A549 (cell line): ENCODE results near the gene SPAG6. TPM values are rescaled to one million over a fixed set of nuclear protein-coding genes. Genes with fewer than 3 reads are reported as not detected.

Experiments
- ATAC-seq, 2 experiments: fragments of 200-7000 bp in 1 of 2; fragments of >200 bp in 1 of 2; cut with Nextera tagmentation in 1 of 2; cut with Tn5 transposase in 1 of 2; 3 replicates each; pipeline versions ENCODE4 v1.8.0 to v1.9.1; 2018 to 2020; ENCODE audit warnings: mild to moderate bottlenecking in 1 of 2, moderate library complexity in 1 of 2
- CTCF ChIA-PET: fragments of 300-600 bp; sonication (Branson Sonifier 250); formaldehyde crosslinking; extraction: SDS; loops from one replicate; lab custom pipeline; 2021; ENCODE audit warnings: antibody characterized with exemption, inconsistent platforms; lab: Yijun Ruan, JAX
- POLR2A ChIA-PET: fragments of 350-600 bp; formaldehyde crosslinking; extraction: SDS; loops from one replicate; lab custom pipeline; 2021; ENCODE audit warnings: antibody characterized with exemption, inconsistent platforms; lab: Yijun Ruan, JAX
- DNase-seq, 2 experiments: peaks; one replicate each; pipeline versions ENCODE4 v3.0.0 to v3.0.0-alpha.2; 2011 to 2016; ENCODE audit warnings: low read depth in 1 of 2, low spot score in 1 of 2
- FAIRE-seq: peaks from 2 replicates; lab custom pipeline; 2011; peaks lifted over from hg19 to GRCh38; lab: Jason Lieb, UNC
- H3K27ac ChIP-seq, 2 experiments: fragments of >200 bp; sonication (Bioruptor Twin); formaldehyde crosslinking; 3 replicates each; pipeline ENCODE4 v1.5.1; 2016 to 2017
- H3K4me1 ChIP-seq: fragments of >200 bp; sonication (Bioruptor Twin); formaldehyde crosslinking; 3 replicates; pipeline ENCODE4 v1.6.1; 2016
- H3K4me2 ChIP-seq: fragments of >200 bp; sonication (Bioruptor Twin); formaldehyde crosslinking; 3 replicates; pipeline ENCODE4 v1.6.1; 2016
- H3K4me3 ChIP-seq: fragments of >200 bp; sonication (Bioruptor Twin); formaldehyde crosslinking; 3 replicates; pipeline ENCODE4 v1.5.1; 2016
- H3K9me3 ChIP-seq: fragments of >200 bp; sonication (Bioruptor Twin); formaldehyde crosslinking; 3 replicates; pipeline ENCODE4 v1.6.1; 2016
- ATOH8 ChIP-seq: fragments of 250-450 bp; sonication (Bioruptor Pico); IDR thresholded peaks from 2 replicates; pipeline ENCODE4 v1.5.0; 2020; ENCODE audit warnings: low read depth, mild to moderate bottlenecking, moderate library complexity
- BCL3 ChIP-seq: fragments of >200 bp; sonication (Bioruptor Twin); formaldehyde crosslinking; IDR thresholded peaks from 3 replicates; pipeline ENCODE4 v1.6.1; 2016
- CBX2 ChIP-seq: fragments of 200-600 bp; sonication (generic); IDR thresholded peaks from 2 replicates; pipeline ENCODE4 v1.6.1; 2016; ENCODE audit warnings: low read depth, mild to moderate bottlenecking, borderline replicate concordance
- CBX8 ChIP-seq: fragments of 200-600 bp; sonication (generic); IDR thresholded peaks from 2 replicates; pipeline ENCODE4 v1.6.1; 2016
- CEBPB ChIP-seq, 2 experiments: fragments of >200 bp in 1 of 2; sonication (Bioruptor Twin) in 1 of 2; formaldehyde crosslinking in 1 of 2; IDR thresholded peaks; 2 replicates each; pipeline ENCODE4 v1.6.1; 2012 to 2016
- E2F6 ChIP-seq: IDR thresholded peaks from 2 replicates; pipeline ENCODE4 v1.6.1; 2012; ENCODE audit warnings: low read depth, borderline replicate concordance
- EHF ChIP-seq: fragments of 250-450 bp; sonication (Bioruptor Pico); IDR thresholded peaks from 2 replicates; pipeline ENCODE4 v1.5.0; 2020; ENCODE audit warnings: mild to moderate bottlenecking
- EHMT2 ChIP-seq: fragments of 200-600 bp; sonication (generic); IDR thresholded peaks from 2 replicates; pipeline ENCODE4 v1.6.1; 2016; ENCODE audit warnings: antibody characterized with exemption, low read depth, mild to moderate bottlenecking, moderate library complexity
- ESRRA ChIP-seq: fragments of 150-350 bp; IDR thresholded peaks from 2 replicates; pipeline ENCODE4 v1.6.1; 2014; ENCODE audit warnings: mild to moderate bottlenecking, low read length, borderline replicate concordance
- FOSB ChIP-seq: fragments of 250-450 bp; sonication (Bioruptor Pico); IDR thresholded peaks from 2 replicates; pipeline ENCODE4 v1.5.0; 2020; ENCODE audit warnings: mild to moderate bottlenecking, moderate library complexity
- FOSL2 ChIP-seq, 2 experiments: fragments of 450-650 bp in 1 of 2; fragments of >200 bp in 1 of 2; sonication (Bioruptor Twin) in 1 of 2; formaldehyde crosslinking; IDR thresholded peaks; 2 replicates each; pipeline versions ENCODE4 v1.5.0 to v1.6.1; 2016 to 2020; ENCODE audit warnings: mild to moderate bottlenecking in 1 of 2, moderate library complexity in 1 of 2
- HES2 ChIP-seq: fragments of >200 bp; sonication (Bioruptor Twin); formaldehyde crosslinking; IDR thresholded peaks from 2 replicates; pipeline ENCODE4 v1.6.1; 2016
- HEYL ChIP-seq: fragments of 250-450 bp; sonication (Bioruptor Pico); IDR thresholded peaks from 2 replicates; pipeline ENCODE4 v1.8.0; 2021; ENCODE audit warnings: mild to moderate bottlenecking, moderate library complexity
- HOXB13 ChIP-seq: fragments of 250-450 bp; sonication (Bioruptor Pico); IDR thresholded peaks from 2 replicates; pipeline ENCODE4 v1.5.0; 2020; ENCODE audit warnings: low read depth, mild to moderate bottlenecking, moderate library complexity
- HOXB5 ChIP-seq: fragments of 250-450 bp; sonication (Bioruptor Pico); IDR thresholded peaks from 2 replicates; pipeline ENCODE4 v1.5.0; 2020; ENCODE audit warnings: mild to moderate bottlenecking, moderate library complexity
- JUNB ChIP-seq: fragments of >200 bp; sonication (Bioruptor Twin); formaldehyde crosslinking; IDR thresholded peaks from 2 replicates; pipeline ENCODE4 v1.6.1; 2016
- MAFK ChIP-seq: fragments of 450-650 bp; IDR thresholded peaks from 2 replicates; pipeline ENCODE4 v1.6.1; 2014; ENCODE audit not compliant: partially characterized antibody
- MAX ChIP-seq: IDR thresholded peaks from 2 replicates; pipeline ENCODE4 v1.6.1; 2012
- MAZ ChIP-seq: fragments of 150-350 bp; IDR thresholded peaks from 2 replicates; pipeline ENCODE4 v1.6.1; 2014; ENCODE audit warnings: antibody characterized with exemption, low read depth, low read length, borderline replicate concordance
- MYC ChIP-seq: IDR thresholded peaks from 2 replicates; pipeline ENCODE4 v1.6.1; 2012; ENCODE audit warnings: mild to moderate bottlenecking, inconsistent platforms, low read length, improper control_type of control experiment, borderline replicate concordance
- RAD21 ChIP-seq, 2 experiments: fragments of >200 bp in 1 of 2; sonication (Bioruptor Twin) in 1 of 2; formaldehyde crosslinking in 1 of 2; IDR thresholded peaks in 1 of 2; conservative IDR thresholded peaks in 1 of 2; 2 replicates in 1 of 2; 3 replicates in 1 of 2; pipeline ENCODE4 v1.6.1; 2012 to 2018; ENCODE audit warnings: inconsistent platforms in 1 of 2
- RARB ChIP-seq: fragments of 250-450 bp; sonication (Bioruptor Pico); IDR thresholded peaks from 2 replicates; pipeline ENCODE4 v1.8.0; 2021; ENCODE audit warnings: mild to moderate bottlenecking, moderate library complexity
- RCOR1 ChIP-seq: fragments of 150-350 bp; IDR thresholded peaks from 2 replicates; pipeline ENCODE4 v1.6.1; 2014; ENCODE audit warnings: antibody characterized with exemption, low read length, low read depth
- RFX5 ChIP-seq: fragments of 450-650 bp; IDR thresholded peaks from 2 replicates; pipeline ENCODE4 v1.7.1; 2014; ENCODE audit warnings: antibody characterized with exemption, mild to moderate bottlenecking, moderate library complexity
- SREBF2 ChIP-seq: fragments of 450-650 bp; IDR thresholded peaks from 2 replicates; pipeline ENCODE4 v1.6.1; 2014; ENCODE audit warnings: mild to moderate bottlenecking, moderate library complexity
- TFCP2L1 ChIP-seq: fragments of 250-450 bp; sonication (Bioruptor Pico); IDR thresholded peaks from 2 replicates; pipeline ENCODE4 v1.5.0; 2021; ENCODE audit warnings: mild to moderate bottlenecking
- ZNF302 ChIP-seq: fragments of 250-450 bp; sonication (Bioruptor Pico); IDR thresholded peaks from 2 replicates; pipeline ENCODE4 v1.9.0; 2021; ENCODE audit warnings: inconsistent platforms, mild to moderate bottlenecking, moderate library complexity
- WGBS: methylation state at CpG from one replicate; pipeline ENCODE4 v1.1.6; 2017; ENCODE audit errors: missing lambda C conversion rate; 5-methylcytosine and 5-hydroxymethylcytosine counted together
- polyA plus RNA-seq, 4 experiments: library from polyadenylated mRNA; depleted of rRNA in 3 of 4; stranded (reverse); fragments of >200 nt; fragmentation: RNase III in 1 of 4; extraction: RNeasy Plus Mini Kit Qiagen cat#74134 plus additional on column Dnase treatment in 1 of 4; gene quantifications; 2 replicates in 3 of 4; 3 replicates in 1 of 4; pipeline ENCODE4 v1.2.3, GENCODE V29; 2011 to 2017

Gene SPAG6
- polyA plus RNA-seq, 2 of the 4 experiments (the other 2 are of a cell fraction), result 0.04 TPM; not detected in 1

- ATAC-seq (peak; percentile 70 to 76), FAIRE-seq (no peak), DNase-seq (peak in 1 of 2 experiments; percentile 78)
- POLR2A ChIA-PET, result no interaction called here
- peaks cover 24% of the 10 kb centered on the region for H3K4me1 ChIP-seq
- TF ChIP-seq E2F6 (peak; percentile 95), MAZ (no peak), HEYL (CRISPR knock-in tag) (no peak), HES2 (no peak), EHF (CRISPR knock-in tag) (no peak), HOXB13 (CRISPR knock-in tag) (no peak; the same call in 1 of the 2 replicates), RARB (CRISPR knock-in tag) (no peak), EHMT2 (no peak), MYC (no peak), MAX (peak; percentile 82), HOXB5 (CRISPR knock-in tag) (0 out of 2 replicates have a peak, but pooled peaks have one; percentile 13), ATOH8 (CRISPR knock-in tag) (no peak)
- CTCF ChIA-PET, result interaction anchor here (0.7 kb wide), 2 partner anchors 11 to 159 kb away, joined by 3 to 4 read pairs; no protein-coding TSS in a partner anchor
- peak overlapping the region; percentile 68 for H3K4me2 ChIP-seq
- WGBS, result 44% methylated on average over 78 of the region's 85 CpGs
- peak overlapping the region; percentile 48 for H3K4me3 ChIP-seq
- no peaks in the 10 kb centered on the region for H3K9me3 ChIP-seq
- H3K27ac ChIP-seq, result peak overlapping the region; percentile 70 to 81
Observed at GRCh38 chr10:22436893-22437619, 91.8 kb downstream of the SPAG6 start.

GRCh38 chr10:22437620-22438588, 92.6 kb downstream of the SPAG6 start:
- ATAC-seq (no peak; a peak in 1 of 6 replicates), FAIRE-seq (no peak), DNase-seq (no peak)
- H3K27ac ChIP-seq, result peak overlapping the region; percentile 70 to 81
- H3K4me1 ChIP-seq, result peaks cover 24% of the 10 kb centered on the region
- 87% methylated on average over 27 of the region's 27 CpGs for WGBS
- H3K9me3 ChIP-seq, result no peaks in the 10 kb centered on the region
- H3K4me2 ChIP-seq, result peak overlapping the region; percentile 68
- CTCF ChIA-PET, result interaction anchor here (0.7 kb wide), 1 partner anchor 12 kb away, joined by 4 read pairs; no protein-coding TSS in a partner anchor
- TF ChIP-seq HOXB5 (CRISPR knock-in tag), result no peak
- no peak for TF ChIP-seq MAX
- TF ChIP-seq CEBPB (IDR thresholded peaks at IDR 0.05), result no peak
- peak; percentile 20 for TF ChIP-seq MAFK
- no peak for TF ChIP-seq BCL3
- POLR2A ChIA-PET, result no interaction called here
- peak overlapping the region; percentile 48 for H3K4me3 ChIP-seq

- POLR2A ChIA-PET, result no interaction called here
- ATAC-seq (no peak), FAIRE-seq (no peak), DNase-seq (no peak)
- WGBS, result 80% methylated on average over 4 of the region's 4 CpGs
- CTCF ChIA-PET, result no interaction called here
- Histone ChIP-seq H3K9me3 (no peaks in the 10 kb centered on the region), H3K4me2 (no peak overlapping the region), H3K4me1 (peaks cover 21% of the 10 kb centered on the region), H3K27ac (no peak overlapping the region), H3K4me3 (no peak overlapping the region)
- TF ChIP-seq JUNB (no peak), SREBF2 (no peak), ESRRA (no peak), FOSB (CRISPR knock-in tag) (no peak), ZNF302 (CRISPR knock-in tag) (no peak), CBX8 (no peak), RCOR1 (no peak), RAD21 (conservative IDR thresholded peaks at IDR 0.05 in 1 of 2, IDR thresholded peaks at IDR 0.05 in 1 of 2) (no peak), RFX5 (no peak), HOXB5 (CRISPR knock-in tag) (no peak), FOSL2 (IDR thresholded peaks at IDR 0.05) (no peak), FOSL2 (CRISPR knock-in tag; IDR thresholded peaks at IDR 0.05) (no peak), ATOH8 (CRISPR knock-in tag) (no peak), MYC (no peak), TFCP2L1 (CRISPR knock-in tag) (no peak), CBX2 (no peak)
Observed at GRCh38 chr10:22438711-22439110, 93.4 kb downstream of the SPAG6 start.
